Measurements from ENCODE around the gene KREMEN2.

The KREMEN2 gene

GRCh38 chr16:2964475-2965336 lies 631 bp downstream of the KREMEN2 start:
- no peak for DNase-seq (ENCODE audit: low read depth, low spot score)

- DNase-seq (ENCODE audit: low read depth, low spot score), result no peak
Observed at GRCh38 chr16:2966043-2966807, 2.1 kb downstream of the KREMEN2 start.

DNA sequence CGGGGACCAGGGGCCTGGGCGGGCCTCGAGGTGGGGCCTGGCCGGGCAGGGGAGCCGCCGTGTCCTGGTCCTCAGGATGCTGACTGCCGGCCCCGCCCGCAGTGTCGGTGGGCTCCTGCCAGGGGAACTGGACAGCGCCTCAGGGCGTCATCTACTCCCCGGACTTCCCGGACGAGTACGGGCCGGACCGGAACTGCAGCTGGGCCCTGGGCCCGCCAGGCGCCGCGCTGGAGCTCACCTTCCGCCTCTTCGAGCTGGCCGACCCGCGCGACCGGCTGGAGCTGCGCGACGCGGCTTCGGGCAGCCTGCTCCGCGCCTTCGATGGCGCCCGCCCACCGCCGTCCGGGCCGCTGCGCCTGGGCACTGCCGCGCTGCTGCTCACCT lies 2.7 kb downstream of the KREMEN2 start:
- no peak for DNase-seq (ENCODE audit: low read depth, low spot score)

- DNase-seq (ENCODE audit: low read depth, low spot score), result no peak
Observed at GRCh38 chr16:2967211-2967631, 3.1 kb downstream of the KREMEN2 start.

GRCh38 chr16:2967721-2968161 lies 3.7 kb downstream of the KREMEN2 start:
- DNase-seq (ENCODE audit: low read depth, low spot score), result no peak

DNA sequence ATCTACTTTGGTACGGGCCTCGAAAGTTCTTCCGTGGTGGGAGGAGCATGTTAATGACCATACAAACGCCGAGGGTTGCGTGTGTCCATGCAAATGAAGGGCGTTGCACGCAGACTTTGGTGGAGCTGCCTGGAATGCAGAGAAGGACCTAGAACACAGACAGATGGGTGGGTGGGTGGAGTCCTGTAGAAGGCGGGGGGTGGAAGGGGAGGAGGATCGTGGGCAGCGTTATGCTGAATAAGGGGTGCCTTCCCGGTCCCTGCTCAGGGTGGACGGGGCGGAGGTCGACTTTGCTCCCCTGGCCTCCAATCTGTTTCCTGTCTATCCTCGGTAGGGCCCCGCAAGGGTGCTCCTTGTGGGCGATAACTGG lies 4.3 kb downstream of the KREMEN2 start:
- DNase-seq (ENCODE audit: low read depth, low spot score), result no peak

GRCh38 chr16:2968738-2969544 lies 4.9 kb downstream of the KREMEN2 start, which contains the start of gene PAQR4:
PAQR4 (plus strand) TSS chr16:2969348; CDS start chr16:2969675, 327 bp downstream.
- peak; percentile 55 for DNase-seq (ENCODE audit: low read depth, low spot score)

- DNase-seq (ENCODE audit: low read depth, low spot score), result no peak
Observed at GRCh38 chr16:2969545-2970521, 5.8 kb downstream of the KREMEN2 start.

- DNase-seq (ENCODE audit: low read depth, low spot score), result no peak
Observed at GRCh38 chr16:2970563-2970962, 6.5 kb downstream of the KREMEN2 start.

DNA sequence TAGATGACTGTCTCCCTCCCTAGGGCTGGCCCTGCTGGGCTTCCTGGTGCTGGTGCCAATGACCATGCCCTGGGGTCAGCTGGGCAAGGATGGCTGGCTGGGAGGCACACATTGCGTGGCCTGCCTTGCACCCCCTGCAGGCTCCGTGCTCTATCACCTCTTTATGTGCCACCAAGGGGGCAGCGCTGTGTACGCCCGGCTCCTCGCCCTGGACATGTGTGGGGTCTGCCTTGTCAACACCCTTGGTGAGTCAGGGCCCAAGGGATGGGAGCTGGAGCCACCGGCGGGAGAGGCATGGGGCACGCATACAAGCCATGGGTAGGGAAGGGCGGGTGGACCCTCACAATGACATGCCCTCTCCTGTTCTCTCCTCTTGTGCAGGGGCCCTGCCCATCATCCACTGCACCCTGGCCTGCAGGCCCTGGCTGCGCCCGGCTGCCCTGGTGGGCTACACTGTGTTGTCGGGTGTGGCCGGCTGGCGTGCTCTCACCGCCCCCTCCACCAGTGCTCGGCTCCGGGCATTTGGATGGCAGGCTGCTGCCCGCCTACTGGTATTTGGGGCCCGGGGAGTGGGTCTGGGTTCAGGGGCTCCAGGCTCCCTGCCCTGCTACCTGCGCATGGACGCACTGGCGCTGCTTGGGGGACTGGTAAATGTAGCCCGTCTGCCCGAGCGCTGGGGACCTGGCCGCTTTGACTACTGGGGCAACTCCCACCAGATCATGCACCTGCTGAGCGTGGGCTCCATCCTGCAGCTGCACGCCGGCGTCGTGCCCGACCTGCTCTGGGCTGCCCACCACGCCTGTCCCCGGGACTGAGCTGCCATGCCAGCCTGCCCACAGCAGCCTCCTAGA lies 7.3 kb downstream of the KREMEN2 start:
- DNase-seq (ENCODE audit: low read depth, low spot score), result no peak

DNA sequence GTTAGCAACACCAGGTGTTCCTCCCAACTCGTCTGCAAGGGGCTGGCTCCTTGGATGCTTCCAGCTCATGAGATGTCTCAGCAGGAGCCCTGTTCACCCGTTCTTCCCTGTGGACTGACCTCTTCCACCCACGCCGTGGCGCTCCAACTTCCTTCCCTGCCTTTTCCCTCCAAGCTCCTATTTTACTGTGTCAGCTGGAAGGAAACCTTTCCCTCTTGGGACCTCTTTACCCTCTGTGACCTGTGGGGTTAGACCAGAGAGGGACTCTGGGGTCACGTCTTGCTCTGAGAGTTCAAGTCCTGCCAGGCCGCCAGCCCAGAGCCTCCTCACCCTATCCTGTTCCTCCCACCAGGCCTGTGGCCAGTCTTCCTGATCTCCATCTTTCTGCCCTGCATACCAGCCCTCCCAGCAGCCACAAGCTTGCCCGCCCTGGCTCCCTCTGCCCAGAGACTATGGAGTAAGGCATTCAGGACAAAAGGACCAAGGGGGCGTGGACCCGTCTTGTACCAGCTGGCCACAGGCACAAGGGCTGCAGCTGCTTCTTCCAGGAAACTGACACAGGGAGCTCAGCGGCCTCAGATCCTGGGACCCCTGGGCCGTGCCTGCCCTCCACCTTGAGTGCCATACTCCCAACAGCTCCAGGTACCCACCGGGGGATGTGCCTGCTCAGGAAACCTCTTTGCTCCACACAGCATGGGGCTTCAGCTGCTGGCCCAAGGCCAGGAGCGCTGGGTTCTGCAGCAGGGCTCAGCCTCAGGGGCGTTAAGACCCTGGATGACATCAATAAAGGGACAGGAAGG lies 8.1 kb downstream of the KREMEN2 start:
- DNase-seq (ENCODE audit: low read depth, low spot score), result no peak

DNA sequence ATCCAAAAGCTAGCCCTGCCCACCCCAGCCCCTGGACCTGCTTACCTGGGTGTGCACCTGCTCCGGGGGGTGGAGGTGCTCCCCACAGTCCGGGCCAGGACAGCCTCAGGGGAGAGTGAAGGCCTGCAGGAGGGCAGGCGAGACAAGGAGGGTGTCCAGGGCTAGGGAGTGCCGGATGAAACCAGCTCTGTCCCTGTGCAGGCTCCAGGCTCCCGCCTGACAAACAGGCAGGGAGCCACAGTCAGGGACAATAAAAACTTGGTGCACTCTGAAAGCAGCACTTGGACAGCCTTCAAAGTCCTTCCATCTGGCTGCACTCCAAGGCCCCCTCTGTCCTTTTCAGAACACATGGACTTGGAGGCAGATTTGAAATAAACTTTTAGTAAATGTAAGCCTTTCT lies 9.0 kb downstream of the KREMEN2 start:
- DNase-seq (ENCODE audit: low read depth, low spot score), result no peak

DNA sequence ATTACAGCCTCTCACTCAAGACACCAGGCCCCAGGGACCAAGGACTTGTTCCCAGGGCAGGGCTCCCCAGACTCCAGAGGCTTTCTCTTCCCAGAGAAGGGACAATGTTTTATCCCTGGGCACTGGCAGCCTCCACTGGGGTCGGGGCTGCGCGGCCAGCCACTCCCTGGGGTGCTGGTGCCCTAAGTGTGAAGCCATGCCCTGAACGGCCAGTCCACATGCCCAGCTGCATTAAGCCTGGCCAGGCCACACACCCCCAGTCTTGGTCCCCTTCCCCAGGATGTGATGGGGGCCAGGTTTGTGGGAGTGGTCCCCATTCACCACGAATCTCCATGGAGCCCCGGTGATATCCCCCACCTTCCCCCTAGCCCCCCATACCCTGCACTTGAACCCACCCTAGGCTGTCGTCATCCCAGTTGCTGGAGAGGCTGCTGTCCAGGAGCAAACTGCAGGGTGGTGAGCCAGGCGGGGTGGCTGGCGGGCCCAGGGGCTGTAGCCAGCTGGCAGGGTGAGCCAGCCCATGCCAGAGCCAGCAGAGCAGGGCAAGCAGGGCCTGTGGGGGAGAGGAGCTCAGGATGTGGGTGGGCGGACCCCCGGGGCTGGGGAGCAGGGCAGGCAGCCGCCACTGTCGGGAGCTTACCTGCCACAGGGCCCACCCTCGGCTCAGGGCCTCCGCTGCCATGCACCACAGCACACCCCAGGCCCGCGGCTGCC lies 9.7 kb downstream of the KREMEN2 start:
- no peak for DNase-seq (ENCODE audit: low read depth, low spot score)

GRCh38 chr16:2974319-2975056 lies 10.4 kb downstream of the KREMEN2 start:
- no peak for DNase-seq (ENCODE audit: low read depth, low spot score)

GRCh38 chr16:2975161-2975795 lies 11.2 kb downstream of the KREMEN2 start:
- DNase-seq (ENCODE audit: low read depth, low spot score), result no peak

- DNase-seq (ENCODE audit: low read depth, low spot score), result no peak
Observed at GRCh38 chr16:2976201-2976600, 12.1 kb downstream of the KREMEN2 start.

DNA sequence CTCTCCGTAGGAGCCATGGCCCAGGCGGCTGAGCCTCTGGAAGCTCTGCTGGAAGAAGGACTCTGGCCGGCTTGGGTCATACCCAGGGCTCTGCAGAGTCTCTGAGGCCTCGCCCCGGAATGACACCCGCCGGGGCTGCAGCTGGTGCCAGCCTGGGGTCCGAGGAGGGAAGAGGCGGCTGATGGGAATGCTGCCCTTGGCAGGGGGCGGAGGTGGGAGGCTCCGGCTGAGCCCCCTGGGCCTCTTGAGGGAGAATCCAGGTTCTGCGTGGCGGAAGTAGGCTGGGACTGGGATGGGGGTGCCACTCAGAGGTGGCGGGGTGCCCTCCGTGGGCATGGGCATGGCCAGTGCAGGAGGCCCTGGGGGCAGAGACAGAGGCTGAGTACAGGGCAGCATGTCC lies 12.6 kb downstream of the KREMEN2 start:
- DNase-seq (ENCODE audit: low read depth, low spot score), result no peak

Data from brain pericyte (primary cell).